Stomach (tissue), 19 donors: ENCODE data around the gene CPE. TPM values are rescaled to one million over a fixed set of nuclear protein-coding genes. Genes with fewer than 3 reads are reported as not detected.

Source experiments
- DNase-seq, 2 donors: peaks; one replicate each; pipeline versions ENCODE4 v3.0.0 to v3.0.0-alpha.2; 2013 to 2019
- H3K27ac ChIP-seq, 5 donors: fragments of 200-600 bp in 4 of 5; sonication (generic) in 4 of 5; one replicate each; pipeline ENCODE4 v1.5.1; 2013 to 2019; ENCODE audit warnings: mild to moderate bottlenecking in 1 of 5, moderate library complexity in 1 of 5
- H3K27me3 ChIP-seq, 3 donors: fragments of 200-600 bp; sonication (generic); one replicate each; pipeline ENCODE4 v1.5.1; 2017 to 2019; ENCODE audit warnings: mixed run types in 1 of 3
- H3K36me3 ChIP-seq, 4 donors: fragments of 200-600 bp; sonication (generic); 1 replicate in 3 of 4; 2 replicates in 1 of 4; pipeline ENCODE4 v1.5.1; 2016 to 2019
- H3K4me1 ChIP-seq, 4 donors: fragments of 200-600 bp; sonication (generic); one replicate each; pipeline ENCODE4 v1.5.1; 2016 to 2019
- H3K4me3 ChIP-seq, 4 donors: fragments of 200-600 bp; sonication (generic) in 3 of 4; one replicate each; pipeline ENCODE4 v1.5.1; 2016 to 2019; ENCODE audit warnings: mild to moderate bottlenecking in 1 of 4
- H3K9me3 ChIP-seq, 4 donors: fragments of 200-600 bp; sonication (generic); one replicate each; pipeline ENCODE4 v1.5.1; 2016 to 2019
- EP300 ChIP-seq: sonication (generic); formaldehyde crosslinking; IDR thresholded peaks from one replicate; pipeline ENCODE4 v1.6.1; 2017; ENCODE audit warnings: antibody characterized with exemption
- POLR2A ChIP-seq, 4 donors: fragments of 450-650 bp; IDR thresholded peaks; one replicate each; pipeline ENCODE4 v1.6.1; 2016; ENCODE audit warnings: antibody characterized with exemption in 4 of 4, control low read depth in 2 of 4, mild to moderate bottlenecking in 1 of 4, moderate library complexity in 1 of 4
- POLR2AphosphoS5 ChIP-seq, 3 donors: sonication (generic); formaldehyde crosslinking; IDR thresholded peaks; one replicate each; pipeline ENCODE4 v1.6.1; 2016; ENCODE audit warnings: antibody characterized with exemption in 3 of 3
- WGBS, 5 donors: extraction: QIAGEN DNeasy Blood & Tissue Kit in 3 of 5; methylation state at CpG; one replicate each; pipeline versions ENCODE4 v1.1.5 to v1.1.7; 2013 to 2018; 5-methylcytosine and 5-hydroxymethylcytosine counted together
- intact Hi-C: fragments of 100-400 bp; cut with DNase I; formaldehyde crosslinking; loops from one replicate; pipeline ENCODE4 v1.15.1; 2023; ENCODE audit warnings: low total_unique reads
- long read RNA-seq, 10 donors: transcript quantifications; one replicate each; lab custom pipeline, GENCODE V29; 2026
- polyA plus RNA-seq, 3 donors: library from polyadenylated mRNA; stranded (reverse); fragments of 200-250 nt; gene quantifications; one replicate each; pipeline ENCODE4 v1.2.3, GENCODE V29; 2013
- total RNA-seq, 5 donors: library from RNA; depleted of rRNA; stranded (reverse); fragments of >200 nt; gene quantifications; one replicate each; pipeline versions ENCODE4 v1.1.0 to v1.2.3, GENCODE V29; 2014 to 2016
- TF ChIP-seq, protein P1 (sequence below), 7 experiments: fragments of 450-650 bp in 4 of 7; fragments of 200-600 bp in 3 of 7; sonication (generic) in 3 of 7; IDR thresholded peaks; one replicate each; pipeline ENCODE4 v1.5.1; 2016 to 2019; ENCODE audit warnings: antibody characterized with exemption in 7 of 7, control low read depth in 2 of 7, mild to moderate bottlenecking in 1 of 7
- donor health status: healthy with polysubstance abuse.
- donor health status: Bipolar disorder and iron deficiency.
- donor health status: healthy.

The CPE gene
- total RNA-seq (100 to 1,000 TPM in 1 of 5 donors, 10 to 100 TPM in 4; 11.9 to 143 (median 44.5) TPM), polyA plus RNA-seq (10 to 100 TPM in 2 of 3 donors, 1 to 10 TPM in 1; 8.8 to 27.8 (median 13.1) TPM)
- long read RNA-seq, donor 1, transcript CPE-201 (9 exons, 2,421 nt): major isoform, 11 of 28 reads
- long read RNA-seq, donor 1, partial matches to known transcripts: 17 of 28 reads
- long read RNA-seq, donor 1, other reads (novel, unspliced or antisense): 0 of 28 reads
- long read RNA-seq, donor 2, transcript CPE-201 (9 exons, 2,421 nt): major isoform, 27 of 37 reads
- long read RNA-seq, donor 2, partial matches to known transcripts: 10 of 37 reads
- long read RNA-seq, donor 2, other reads (novel, unspliced or antisense): 0 of 37 reads
- long read RNA-seq, donor 3, transcript CPE-201 (9 exons, 2,421 nt): major isoform, 19 of 39 reads
- long read RNA-seq, donor 3, partial matches to known transcripts: 20 of 39 reads
- long read RNA-seq, donor 3, other reads (novel, unspliced or antisense): 0 of 39 reads
- long read RNA-seq, donor 4, transcript CPE-201 (9 exons, 2,421 nt): major isoform, 5 of 5 reads
- long read RNA-seq, donor 4, partial matches to known transcripts: 0 of 5 reads
- long read RNA-seq, donor 4, other reads (novel, unspliced or antisense): 0 of 5 reads
- long read RNA-seq, donor 5, transcript CPE-201 (9 exons, 2,421 nt): major isoform, 47 of 97 reads
- long read RNA-seq, donor 5, partial matches to known transcripts: 50 of 97 reads
- long read RNA-seq, donor 5, other reads (novel, unspliced or antisense): 0 of 97 reads
- long read RNA-seq, donor 6, transcript CPE-201 (9 exons, 2,421 nt): major isoform, 52 of 93 reads
- long read RNA-seq, donor 6, partial matches to known transcripts: 41 of 93 reads
- long read RNA-seq, donor 6, other reads (novel, unspliced or antisense): 0 of 93 reads
- long read RNA-seq, donor 7, transcript CPE-201 (9 exons, 2,421 nt): major isoform, 28 of 66 reads
- long read RNA-seq, donor 7, partial matches to known transcripts: 38 of 66 reads
- long read RNA-seq, donor 7, other reads (novel, unspliced or antisense): 0 of 66 reads
- long read RNA-seq, donor 8, transcript CPE-201 (9 exons, 2,421 nt): major isoform, 20 of 60 reads
- long read RNA-seq, donor 8, partial matches to known transcripts: 40 of 60 reads
- long read RNA-seq, donor 8, other reads (novel, unspliced or antisense): 0 of 60 reads
- long read RNA-seq, donor 9, transcript CPE-201 (9 exons, 2,421 nt): major isoform, 26 of 126 reads
- long read RNA-seq, donor 9, partial matches to known transcripts: 100 of 126 reads
- long read RNA-seq, donor 9, other reads (novel, unspliced or antisense): 0 of 126 reads
- long read RNA-seq, donor 10, transcript CPE-201 (9 exons, 2,421 nt): major isoform, 10 of 19 reads
- long read RNA-seq, donor 10, partial matches to known transcripts: 9 of 19 reads
- long read RNA-seq, donor 10, other reads (novel, unspliced or antisense): 0 of 19 reads

DNA sequence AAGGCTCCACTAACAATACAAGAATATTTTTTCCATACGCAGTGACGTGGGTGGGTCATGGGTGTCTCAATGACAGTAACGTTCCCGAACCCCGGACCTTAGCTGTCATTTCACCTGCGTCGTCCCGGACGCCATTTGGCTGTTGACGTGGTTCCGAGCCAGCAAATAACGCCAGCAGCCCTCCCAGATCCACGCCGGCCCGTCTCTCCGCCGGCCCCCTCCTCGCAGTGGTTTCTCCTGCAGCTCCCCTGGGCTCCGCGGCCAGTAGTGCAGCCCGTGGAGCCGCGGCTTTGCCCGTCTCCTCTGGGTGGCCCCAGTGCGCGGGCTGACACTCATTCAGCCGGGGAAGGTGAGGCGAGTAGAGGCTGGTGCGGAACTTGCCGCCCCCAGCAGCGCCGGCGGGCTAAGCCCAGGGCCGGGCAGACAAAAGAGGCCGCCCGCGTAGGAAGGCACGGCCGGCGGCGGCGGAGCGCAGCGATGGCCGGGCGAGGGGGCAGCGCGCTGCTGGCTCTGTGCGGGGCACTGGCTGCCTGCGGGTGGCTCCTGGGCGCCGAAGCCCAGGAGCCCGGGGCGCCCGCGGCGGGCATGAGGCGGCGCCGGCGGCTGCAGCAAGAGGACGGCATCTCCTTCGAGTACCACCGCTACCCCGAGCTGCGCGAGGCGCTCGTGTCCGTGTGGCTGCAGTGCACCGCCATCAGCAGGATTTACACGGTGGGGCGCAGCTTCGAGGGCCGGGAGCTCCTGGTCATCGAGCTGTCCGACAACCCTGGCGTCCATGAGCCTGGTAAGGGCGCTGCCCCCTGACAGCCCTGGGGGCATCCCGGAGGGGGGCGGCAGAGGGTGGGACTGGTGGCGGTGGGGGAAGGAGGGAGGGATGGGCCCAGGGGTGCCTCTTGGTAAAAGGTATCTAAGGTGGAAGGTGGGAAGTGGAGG is at the start of gene CPE:
Gene CPE, plus strand, starts transcription at position 264 of the 933 bp plus-strand sequence. Its CDS starts 214 bp downstream, at position 478.
- Histone ChIP-seq H3K36me3 (no peaks in the 10 kb centered on the region), H3K9me3 (peaks cover 0 to 10% (median 0%) of the 10 kb centered on the region in 4 donors), H3K27me3 (peaks cover 0 to 38% (median 16%) of the 10 kb centered on the region in 3 donors), H3K27ac (peak within 1 kb of the TSS; percentile 58 to 89 (median 71)), H3K4me3 (peak within 1 kb of the TSS; percentile 58 to 69 (median 60)), H3K4me1 (peaks cover 5 to 23% (median 16%) of the 10 kb centered on the region in 4 donors)
- DNase-seq: peak; percentile 72 to 94
- TF ChIP-seq POLR2AphosphoS5 (IDR thresholded peaks at IDR 0.05): peak; percentile 85 to 95 (median 89)
- TF ChIP-seq, protein P1, sequence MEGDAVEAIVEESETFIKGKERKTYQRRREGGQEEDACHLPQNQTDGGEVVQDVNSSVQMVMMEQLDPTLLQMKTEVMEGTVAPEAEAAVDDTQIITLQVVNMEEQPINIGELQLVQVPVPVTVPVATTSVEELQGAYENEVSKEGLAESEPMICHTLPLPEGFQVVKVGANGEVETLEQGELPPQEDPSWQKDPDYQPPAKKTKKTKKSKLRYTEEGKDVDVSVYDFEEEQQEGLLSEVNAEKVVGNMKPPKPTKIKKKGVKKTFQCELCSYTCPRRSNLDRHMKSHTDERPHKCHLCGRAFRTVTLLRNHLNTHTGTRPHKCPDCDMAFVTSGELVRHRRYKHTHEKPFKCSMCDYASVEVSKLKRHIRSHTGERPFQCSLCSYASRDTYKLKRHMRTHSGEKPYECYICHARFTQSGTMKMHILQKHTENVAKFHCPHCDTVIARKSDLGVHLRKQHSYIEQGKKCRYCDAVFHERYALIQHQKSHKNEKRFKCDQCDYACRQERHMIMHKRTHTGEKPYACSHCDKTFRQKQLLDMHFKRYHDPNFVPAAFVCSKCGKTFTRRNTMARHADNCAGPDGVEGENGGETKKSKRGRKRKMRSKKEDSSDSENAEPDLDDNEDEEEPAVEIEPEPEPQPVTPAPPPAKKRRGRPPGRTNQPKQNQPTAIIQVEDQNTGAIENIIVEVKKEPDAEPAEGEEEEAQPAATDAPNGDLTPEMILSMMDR (IDR thresholded peaks at IDR 0.05): peak in 5 of 7 experiments; percentile 36 to 57 (median 42)
- TF ChIP-seq POLR2A (IDR thresholded peaks at IDR 0.05): peak in 1 of 4 donors; percentile 27
- no peak for TF ChIP-seq EP300
- intact Hi-C loops: no loop called here
- WGBS, 5 donors: 1 to 5% (median 2%) methylated on average over 34 to 82 of the region's 82 CpGs

DNA sequence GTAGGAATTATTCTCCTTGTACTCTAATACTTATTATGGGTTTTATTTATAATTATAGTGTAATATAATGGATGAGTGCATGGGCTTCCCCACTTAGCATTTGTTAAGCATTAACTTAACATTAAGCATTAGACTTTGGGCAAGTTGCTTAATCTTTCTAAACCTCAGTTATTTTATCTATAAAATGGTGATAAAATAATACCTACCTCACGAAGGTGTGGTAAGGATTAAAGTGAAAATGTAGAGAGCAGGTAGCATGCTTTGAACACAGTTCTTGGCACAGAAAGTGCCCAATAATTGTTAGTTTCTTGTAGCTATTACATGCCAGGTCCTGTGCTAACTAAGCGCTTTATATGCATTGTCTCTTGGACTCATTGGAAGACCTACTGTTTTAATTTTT is 48.7 kb upstream of the CPE start:
- Histone ChIP-seq H3K4me1 (peaks cover 12 to 57% (median 39%) of the 10 kb centered on the region in 4 donors), H3K27ac (no peak overlapping the region), H3K27me3 (no peaks in the 10 kb centered on the region), H3K9me3 (no peaks in the 10 kb centered on the region), H3K4me3 (no peak overlapping the region), H3K36me3 (peaks cover 0 to 19% (median 12%) of the 10 kb centered on the region in 4 donors)
- no peak for DNase-seq
- WGBS, 5 donors: 60 to 91% (median 72%) methylated on average over 2 of the region's 2 CpGs
- no peak for TF ChIP-seq POLR2AphosphoS5 (IDR thresholded peaks at IDR 0.05)
- TF ChIP-seq EP300: no peak
- TF ChIP-seq POLR2A (IDR thresholded peaks at IDR 0.05): no peak
- TF ChIP-seq, protein P1 (IDR thresholded peaks at IDR 0.05): no peak
- intact Hi-C loops: no loop called here

DNA sequence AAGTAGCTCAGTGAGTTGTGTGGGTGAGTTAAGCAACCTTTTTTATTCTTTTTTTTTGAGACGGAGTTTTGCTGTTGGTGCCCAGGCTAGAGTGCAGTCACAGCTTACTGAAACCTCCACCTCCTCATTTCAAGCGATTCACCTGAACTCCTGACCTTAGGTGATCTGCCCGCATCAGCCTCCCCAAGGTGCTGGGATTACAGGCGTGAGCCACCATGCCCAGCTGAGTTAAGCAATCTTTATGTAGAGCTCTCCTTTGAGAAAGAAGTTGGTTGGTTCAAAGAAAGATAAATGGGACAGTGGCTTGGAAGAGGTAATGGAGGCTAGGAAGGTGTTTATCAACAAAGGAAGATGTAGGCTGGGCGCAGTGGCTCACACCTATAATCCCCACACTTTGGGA is 48.1 kb upstream of the CPE start:
- H3K27ac ChIP-seq: no peak overlapping the region
- H3K4me3 ChIP-seq: no peak overlapping the region
- H3K36me3 ChIP-seq: peaks cover 0 to 23% (median 14%) of the 10 kb centered on the region in 4 donors
- WGBS, 5 donors: 79 to 91% (median 84%) methylated on average over 5 of the region's 5 CpGs
- H3K4me1 ChIP-seq: peaks cover 12 to 63% (median 41%) of the 10 kb centered on the region in 4 donors
- TF ChIP-seq, protein P1 (IDR thresholded peaks at IDR 0.05): no peak
- TF ChIP-seq POLR2A (IDR thresholded peaks at IDR 0.05) (no peak), POLR2AphosphoS5 (IDR thresholded peaks at IDR 0.05) (no peak)
- no peaks in the 10 kb centered on the region for H3K27me3 ChIP-seq
- intact Hi-C loops: no loop called here
- no peaks in the 10 kb centered on the region for H3K9me3 ChIP-seq
- no peak for DNase-seq
